Measurements from ENCODE around the gene RPL35A. TPM values are rescaled to one million over a fixed set of nuclear protein-coding genes. Genes with fewer than 3 reads are reported as not detected.

RPL35A gene
- total and polyA plus RNA-seq, 9 of the 15 experiments (the other 6 are each of a cell fraction or from before 2014, with no cell fraction given) = 1,475 to 2,942 (median 2,367) TPM

DNA sequence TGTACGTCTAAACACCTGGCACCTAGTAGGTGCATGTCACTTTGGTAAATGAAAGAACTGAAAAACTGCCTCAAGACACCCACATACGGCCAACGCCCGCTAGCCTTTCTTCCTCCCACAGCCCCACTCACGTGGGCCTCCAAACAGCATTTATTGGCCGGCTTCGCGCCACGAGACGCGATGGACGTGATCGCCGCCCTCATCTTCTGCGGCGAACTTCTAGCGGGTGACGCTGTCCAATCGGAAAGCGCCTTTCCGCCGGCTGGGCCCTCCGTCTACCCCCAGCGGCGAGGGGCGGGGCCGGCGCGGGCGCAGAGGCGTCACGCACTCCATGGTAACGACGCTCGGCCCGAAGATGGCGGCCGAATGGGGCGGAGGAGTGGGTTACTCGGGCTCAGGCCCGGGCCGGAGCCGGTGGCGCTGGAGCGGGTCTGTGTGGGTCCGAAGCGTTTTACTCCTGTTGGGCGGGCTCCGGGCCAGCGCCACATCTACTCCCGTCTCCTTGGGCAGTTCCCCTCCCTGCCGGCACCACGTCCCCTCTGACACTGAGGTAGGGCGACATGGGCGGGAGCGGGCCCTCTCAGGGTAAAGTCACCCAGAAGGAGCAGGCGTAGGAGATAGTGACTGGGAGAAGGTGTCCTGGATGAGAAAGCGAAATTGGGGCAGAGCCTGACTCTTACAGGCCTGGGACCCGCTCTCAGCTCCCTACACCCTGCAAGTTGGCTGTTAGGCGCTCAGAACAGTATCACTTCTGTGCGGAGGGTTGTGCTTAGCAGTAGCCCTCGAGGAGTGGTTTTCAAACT lies 10.1 kb downstream of the RPL35A start, which contains the start of gene LMLN (continued):
- TF ChIP-seq BRCA1 (IDR thresholded peaks at IDR 0.05) (no peak), BRCA1 (CRISPR knock-in tag; IDR thresholded peaks at IDR 0.05) (no peak), SMAD1 (IDR thresholded peaks at IDR 0.05; ENCODE audit: low read depth, low read length, partially characterized antibody) (no peak), HDAC1 (IDR thresholded peaks at IDR 0.05) (peak in 1 of 2 experiments; percentile 90; a peak in 2 of 4 replicates), E2F3 (CRISPR knock-in tag; IDR thresholded peaks at IDR 0.05) (peak; percentile 46; the same call in 1 of the 2 replicates), ZNF3 (CRISPR knock-in tag; IDR thresholded peaks at IDR 0.05) (no peak), HNRNPL (IDR thresholded peaks at IDR 0.05; ENCODE audit: low read depth, low read length) (no peak), TCFL5 (CRISPR knock-in tag; conservative IDR thresholded peaks at IDR 0.05) (no peak), SAFB2 (IDR thresholded peaks at IDR 0.05; ENCODE audit: borderline replicate concordance, low read depth, low read length, severe bottlenecking) (no peak), TAF1 (IDR thresholded peaks at IDR 0.05; ENCODE audit: control insufficient read depth, extremely low read depth, insufficient read depth, low read length, severe bottlenecking) (peak; percentile 55), RAD51 (IDR thresholded peaks at IDR 0.05; ENCODE audit: borderline replicate concordance, low read depth) (peak; percentile 95), ZNF696 (CRISPR knock-in tag; conservative IDR thresholded peaks at IDR 0.05) (no peak), ATF3 (IDR thresholded peaks at IDR 0.05) (no peak), ATF3 (CRISPR knock-in tag; conservative IDR thresholded peaks at IDR 0.05) (no peak), UBTF (IDR thresholded peaks at IDR 0.05; ENCODE audit: borderline replicate concordance in 1 of 2, low read depth in 2 of 2, low read length in 2 of 2) (peak in 1 of 2 experiments; percentile 80; a peak in 1 of 4 replicates), ZNF224 (CRISPR knock-in tag; IDR thresholded peaks at IDR 0.05) (no peak), U2AF1 (optimal IDR thresholded peaks at IDR 0.05; ENCODE audit: low read depth, low read length) (no peak), ELK3 (CRISPR knock-in tag; IDR thresholded peaks at IDR 0.05) (no peak), WHSC1 (IDR thresholded peaks at IDR 0.05; ENCODE audit: low read length) (no peak), BCL6 (CRISPR knock-in tag; IDR thresholded peaks at IDR 0.05) (no peak), SUPT5H (IDR thresholded peaks at IDR 0.05) (peak; percentile 82), JUND (IDR thresholded peaks at IDR 0.05; ENCODE audit: borderline replicate concordance, low read depth, low read length) (peak; percentile 34; the same call in 1 of the 2 replicates), JUND (tag; IDR thresholded peaks at IDR 0.05; ENCODE audit: borderline replicate concordance, low read depth, low read length) (peak; percentile 10; the same call in 2 of the 3 replicates), MLX (CRISPR knock-in tag; conservative IDR thresholded peaks at IDR 0.05) (no peak)

All from K562 (cell line).